Activated CD8-positive, alpha-beta memory T cell treated with anti-CD3 and anti-CD28 coated beads for 4 hours (primary cell): Measurements from ENCODE around the gene DLGAP4.

Experiments
- DNase-seq, 2 donors: peaks; one replicate each; pipeline ENCODE4 v3.0.0-alpha.2; 2020; ENCODE audit warnings: low read depth in 2 of 2

The DLGAP4 gene

DNA sequence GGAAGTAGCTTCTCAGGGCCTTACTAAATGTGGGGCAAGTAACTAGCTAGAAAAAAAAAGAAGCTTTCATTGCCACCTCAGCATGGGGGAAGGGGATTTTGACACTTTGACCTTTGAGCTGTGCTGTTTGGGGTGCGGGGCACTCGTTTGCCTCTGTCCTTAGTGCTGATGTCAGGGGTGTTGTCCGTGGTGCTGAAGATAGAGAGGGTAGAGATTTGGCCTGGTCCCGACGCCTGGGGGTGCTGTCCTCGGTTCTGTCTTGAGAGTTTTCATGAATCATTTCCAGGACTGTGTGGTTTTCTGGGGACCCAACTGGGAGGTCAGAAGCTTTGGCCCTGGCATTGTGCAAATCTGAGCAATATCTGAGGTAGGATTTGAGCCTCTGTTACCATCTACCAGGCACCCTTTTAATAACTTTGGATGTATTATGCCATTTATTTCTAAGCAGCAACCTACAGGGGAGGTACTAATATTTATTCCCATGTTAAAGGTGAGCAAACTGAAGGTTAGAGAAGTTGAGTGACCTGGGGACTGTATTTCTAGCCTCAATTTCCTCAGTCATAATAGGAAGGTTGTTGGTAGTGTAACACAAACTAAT lies 78.0 kb downstream of the DLGAP4 start:
- DNase-seq, result no peak

GRCh38 chr20:36385503-36385902 lies 79.4 kb downstream of the DLGAP4 start:
- DNase-seq, result no peak

DNA sequence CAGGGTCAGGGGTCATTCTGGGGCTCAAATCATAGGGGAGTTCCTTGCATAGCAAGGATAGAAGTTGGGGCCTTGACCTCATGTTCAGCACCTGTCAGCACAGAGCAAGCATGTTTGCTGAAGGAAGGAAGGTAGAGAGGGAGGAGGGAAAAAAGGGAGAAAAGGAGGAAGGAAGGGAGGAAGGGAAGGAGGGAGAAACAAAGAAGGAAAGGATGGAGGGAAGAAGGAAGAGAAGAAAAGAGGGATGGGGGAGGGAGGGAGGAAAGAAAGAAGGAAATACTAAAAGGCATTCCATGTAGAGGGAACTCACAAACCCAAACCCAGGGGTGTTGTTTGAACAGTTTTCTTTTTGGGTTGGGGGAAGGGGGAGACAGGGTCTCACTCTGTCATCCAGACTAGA lies 80.1 kb downstream of the DLGAP4 start:
- no peak for DNase-seq

DNA sequence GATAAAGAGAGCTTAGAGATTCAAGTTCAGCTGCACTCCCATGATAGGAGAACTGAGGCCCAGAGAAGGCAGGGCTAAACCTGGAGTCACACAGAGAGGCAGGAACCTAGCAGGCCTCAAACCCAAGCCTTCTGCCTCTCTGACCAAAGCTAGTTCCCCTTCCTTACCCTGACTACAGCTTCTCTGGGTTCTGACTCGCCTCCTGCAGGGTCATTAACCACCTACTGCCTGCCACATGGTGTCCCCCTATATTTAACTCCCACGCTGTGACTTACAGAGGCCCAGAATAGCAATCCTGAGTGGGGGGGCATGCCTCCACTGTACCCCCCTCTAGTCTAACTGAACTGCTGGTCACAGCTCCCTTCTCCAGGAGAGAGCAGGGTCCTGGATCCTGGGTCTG lies 84.1 kb downstream of the DLGAP4 start:
- DNase-seq, result no peak

DNA sequence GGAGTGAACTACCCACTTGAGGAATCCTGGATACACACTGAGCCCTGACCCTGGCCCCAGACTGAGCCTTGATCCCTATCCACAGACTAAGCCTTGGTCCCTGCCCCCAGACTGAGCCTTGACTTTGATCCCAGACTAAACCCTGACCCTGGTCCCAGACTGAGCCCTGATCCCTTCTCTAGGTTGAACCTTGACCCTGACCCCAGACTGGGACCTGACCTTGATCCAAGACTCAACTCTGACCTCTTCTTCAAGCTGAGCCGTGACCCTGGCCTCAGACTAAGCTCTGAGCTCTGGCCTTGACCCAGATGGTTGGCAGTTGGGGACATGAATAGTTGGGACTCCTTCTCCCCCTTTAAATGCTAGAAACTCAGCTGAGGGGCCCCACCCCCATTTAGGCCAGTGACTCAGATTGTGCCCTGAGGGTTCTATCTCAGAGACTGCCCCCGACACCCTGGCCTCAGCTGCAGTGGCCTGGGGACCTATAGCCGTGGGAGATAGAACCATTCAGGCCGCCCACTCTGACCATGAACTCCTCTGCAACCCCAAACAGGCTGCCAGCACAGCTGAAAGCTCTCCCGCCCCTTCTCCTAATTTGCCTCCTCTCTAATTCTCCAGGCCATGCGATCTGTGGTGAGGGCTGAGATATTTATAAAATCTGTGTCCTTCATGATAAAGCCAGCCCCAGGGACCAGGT lies 84.7 kb downstream of the DLGAP4 start:
- DNase-seq, result no peak

DNA sequence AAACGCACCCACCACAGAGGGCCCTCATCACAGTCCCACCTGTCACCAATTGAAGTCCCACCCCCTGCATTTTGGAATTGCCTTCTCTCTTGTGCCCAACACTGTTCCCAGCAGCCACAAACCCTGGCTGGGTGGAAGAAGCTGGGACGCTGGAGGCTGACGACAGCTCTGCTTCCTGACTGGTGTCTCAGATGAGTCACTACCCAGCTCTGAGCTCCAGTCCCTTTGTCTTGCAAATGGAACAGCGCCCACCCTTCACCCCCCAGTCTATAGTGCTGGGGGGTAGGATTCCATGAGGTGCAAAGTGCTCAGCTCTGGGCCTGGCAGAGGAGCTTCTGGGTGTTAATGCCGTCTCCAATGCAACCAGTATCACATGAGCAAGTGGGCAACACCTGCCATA lies 85.3 kb downstream of the DLGAP4 start:
- DNase-seq, result no peak

GRCh38 chr20:36391955-36392354 lies 85.8 kb downstream of the DLGAP4 start:
- DNase-seq, result no peak

DNA sequence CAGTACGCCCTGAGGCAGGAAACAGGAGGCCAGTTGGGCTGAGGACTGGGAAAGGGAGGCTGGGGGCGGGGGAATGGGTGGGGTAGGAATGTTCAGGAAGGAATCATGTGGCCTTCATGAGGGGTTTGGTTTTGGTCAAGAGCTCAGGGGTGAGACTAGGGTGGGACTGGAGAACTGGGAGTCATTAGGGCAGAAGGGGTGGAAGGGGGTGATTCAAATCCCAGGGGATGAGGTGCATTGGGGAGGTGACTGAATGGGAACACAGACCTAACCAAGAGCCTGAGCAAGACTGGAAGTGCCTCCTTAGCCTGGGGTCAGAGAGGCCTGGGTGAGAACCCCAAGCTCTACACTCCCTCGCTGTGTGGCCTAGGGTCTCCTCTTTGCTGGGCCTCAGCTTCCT lies 86.8 kb downstream of the DLGAP4 start:
- DNase-seq, result no peak

- no peak for DNase-seq
These were observed 88.3 kb downstream of the DLGAP4 start for GRCh38 chr20:36394340-36394965.

DNA sequence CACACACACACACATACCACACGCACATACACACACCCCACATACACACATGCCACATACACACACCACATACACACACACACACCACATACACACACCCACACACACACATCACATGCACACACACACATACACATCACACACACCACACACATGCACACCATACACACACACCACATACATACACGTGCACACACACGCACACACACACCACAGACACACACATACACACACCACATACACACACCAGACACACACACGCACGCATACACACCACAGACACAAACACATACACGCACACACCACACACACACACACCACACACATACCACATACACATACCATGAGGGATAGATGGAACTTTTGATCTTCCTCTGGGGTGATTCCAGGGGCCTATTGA lies 90.2 kb downstream of the DLGAP4 start:
- no peak for DNase-seq

GRCh38 chr20:36396847-36397630 lies 90.9 kb downstream of the DLGAP4 start:
- no peak for DNase-seq

GRCh38 chr20:36398515-36398914 lies 92.4 kb downstream of the DLGAP4 start:
- no peak for DNase-seq

DNA sequence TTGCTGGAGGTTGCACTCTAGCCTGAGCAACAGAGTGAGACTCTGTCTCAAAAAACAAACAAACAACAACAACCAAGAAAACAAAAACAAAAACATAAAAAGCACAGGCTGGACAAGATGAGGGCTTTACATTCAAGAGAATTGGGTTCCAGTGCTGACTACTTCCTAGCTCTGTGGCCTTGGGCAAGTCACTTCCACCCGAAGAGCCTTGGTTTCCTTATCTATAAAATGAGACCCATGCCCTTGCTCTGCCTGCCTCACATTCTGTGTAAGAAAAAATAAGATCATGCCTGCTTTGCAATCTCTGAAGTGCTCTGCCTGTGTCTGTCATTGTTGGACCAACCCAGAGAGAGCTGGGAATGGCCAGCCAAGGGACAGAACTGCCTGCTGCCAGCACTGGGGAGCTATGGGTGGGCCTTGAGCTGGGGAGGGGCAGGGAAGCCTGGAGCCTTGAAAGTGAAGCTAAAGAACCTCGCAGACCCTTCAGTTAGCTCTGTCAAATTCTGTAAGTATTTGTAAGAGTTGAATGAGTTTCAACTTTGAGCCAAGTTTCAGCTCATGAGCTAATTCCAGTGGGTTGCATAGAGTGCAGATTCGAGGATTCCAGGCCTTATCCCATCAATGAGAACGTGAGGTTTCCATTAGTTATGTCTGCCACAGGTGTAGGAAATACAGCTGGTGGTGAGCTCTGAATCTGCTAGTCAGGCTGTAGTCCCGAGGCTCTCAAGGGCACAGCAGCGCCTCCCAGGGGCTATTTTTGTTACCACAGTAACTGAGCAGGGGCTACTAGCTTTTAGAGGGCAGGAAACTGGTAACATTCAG lies 93.2 kb downstream of the DLGAP4 start:
- DNase-seq, result no peak

GRCh38 chr20:36399969-36400545 lies 93.9 kb downstream of the DLGAP4 start:
- DNase-seq, result no peak

- DNase-seq, result no peak
These were observed 95.0 kb downstream of the DLGAP4 start for GRCh38 chr20:36400909-36401735.

GRCh38 chr20:36402708-36403107 lies 96.6 kb downstream of the DLGAP4 start:
- DNase-seq, result no peak

DNA sequence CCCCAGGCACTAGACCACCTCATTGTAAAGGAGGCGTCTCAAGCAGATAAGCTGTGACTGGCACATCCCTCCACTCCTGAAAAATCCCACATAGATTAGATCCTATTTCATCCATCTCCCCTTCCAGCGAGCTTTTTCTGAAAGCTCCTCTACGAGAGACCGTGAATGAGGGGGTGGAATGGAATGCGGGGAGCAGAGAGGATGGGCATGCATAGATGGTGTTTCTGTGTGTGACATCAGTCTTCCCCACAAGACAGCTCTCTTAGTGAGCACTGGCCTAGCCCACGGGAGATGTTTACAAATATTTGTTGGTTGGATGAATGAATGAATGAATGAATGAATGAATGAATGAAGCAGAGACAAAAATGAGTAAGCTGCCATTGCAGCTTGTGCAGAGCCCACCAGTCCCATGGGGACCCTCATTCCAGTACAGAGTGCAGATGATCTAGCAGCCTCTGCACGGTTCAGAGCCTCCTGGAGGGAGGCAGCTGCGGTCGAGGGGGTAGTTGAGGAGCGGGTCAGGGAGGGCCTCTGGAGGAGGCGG lies 98.4 kb downstream of the DLGAP4 start:
- DNase-seq, result no peak

DNA sequence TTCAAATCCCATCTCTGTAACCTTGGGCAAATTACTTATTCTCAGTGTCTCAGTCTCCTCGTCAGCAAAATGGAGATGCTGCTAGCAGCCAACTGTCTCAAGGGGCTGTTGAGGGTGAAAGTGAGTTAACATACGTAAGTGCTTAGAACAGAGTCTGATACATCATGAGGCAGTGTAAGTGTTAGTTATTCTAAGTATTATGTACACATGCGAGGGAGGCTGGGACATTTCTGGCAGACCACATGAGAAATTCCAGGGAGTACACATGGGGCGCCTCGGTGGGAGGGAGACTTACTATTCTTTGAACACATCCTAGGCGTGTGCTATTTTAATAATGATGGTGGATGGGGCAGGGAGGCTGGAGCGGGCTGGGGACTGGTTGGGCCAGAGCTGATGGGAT lies 99.1 kb downstream of the DLGAP4 start:
- DNase-seq, result no peak

DNA sequence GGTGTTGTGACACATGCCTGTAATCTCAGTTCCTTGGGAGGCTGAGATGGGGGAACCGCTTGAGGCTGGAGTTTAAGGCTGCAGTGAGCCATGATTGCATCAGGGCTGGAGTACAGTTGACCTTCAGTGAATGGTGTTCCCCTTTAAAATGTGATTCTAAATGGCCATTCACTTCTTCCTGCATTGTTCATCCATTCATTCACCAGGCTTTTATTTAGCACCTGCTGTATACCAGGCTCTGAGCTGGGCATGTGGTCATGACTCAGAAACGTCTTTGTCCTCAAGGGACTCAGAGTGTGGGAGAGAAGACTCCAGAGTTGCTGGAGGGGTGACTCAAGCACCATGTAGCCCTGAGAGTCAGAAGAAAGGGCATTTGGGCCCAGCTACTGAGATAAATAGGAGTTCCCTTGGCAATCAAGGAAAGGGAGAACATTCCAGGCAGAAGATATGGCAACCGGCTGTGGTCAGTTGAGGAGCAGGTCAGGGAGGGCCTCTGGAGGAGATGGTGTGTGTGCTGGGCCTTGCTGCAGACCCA lies 101.1 kb downstream of the DLGAP4 start:
- no peak for DNase-seq

DNA sequence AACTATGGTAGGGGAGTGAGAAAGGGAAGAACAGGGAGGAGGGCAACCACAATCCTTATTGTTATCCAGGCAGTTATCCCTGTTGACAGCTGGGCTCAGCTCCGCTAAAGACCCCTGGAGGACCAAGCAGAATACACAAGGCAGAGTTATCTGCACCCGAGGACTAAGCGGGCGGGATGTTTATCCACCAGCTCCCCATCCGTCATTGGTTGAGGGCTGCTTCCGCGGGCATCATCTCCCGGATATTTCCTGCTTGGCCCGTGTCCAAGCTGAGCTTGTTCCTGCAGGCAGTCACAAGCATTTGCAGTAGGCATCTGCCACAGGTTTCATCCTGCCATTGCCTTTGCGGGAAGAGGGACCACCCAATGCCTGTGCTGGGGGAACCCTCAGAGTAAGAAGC lies 102.1 kb downstream of the DLGAP4 start:
- DNase-seq, result no peak
